Kasumi-1 (cell line): ENCODE data around the gene IGFBP1.
"Not testable (repeated sequence)": the region's sequence is repeated elsewhere in the genome, so short reads cannot be mapped to it uniquely, and the experiment has no call there.

Experiments used
- DNase-seq, 2 experiments: peaks; one replicate each; lab custom pipeline; 2025; lab: John Stamatoyannopoulos, UW

Gene IGFBP1

DNA sequence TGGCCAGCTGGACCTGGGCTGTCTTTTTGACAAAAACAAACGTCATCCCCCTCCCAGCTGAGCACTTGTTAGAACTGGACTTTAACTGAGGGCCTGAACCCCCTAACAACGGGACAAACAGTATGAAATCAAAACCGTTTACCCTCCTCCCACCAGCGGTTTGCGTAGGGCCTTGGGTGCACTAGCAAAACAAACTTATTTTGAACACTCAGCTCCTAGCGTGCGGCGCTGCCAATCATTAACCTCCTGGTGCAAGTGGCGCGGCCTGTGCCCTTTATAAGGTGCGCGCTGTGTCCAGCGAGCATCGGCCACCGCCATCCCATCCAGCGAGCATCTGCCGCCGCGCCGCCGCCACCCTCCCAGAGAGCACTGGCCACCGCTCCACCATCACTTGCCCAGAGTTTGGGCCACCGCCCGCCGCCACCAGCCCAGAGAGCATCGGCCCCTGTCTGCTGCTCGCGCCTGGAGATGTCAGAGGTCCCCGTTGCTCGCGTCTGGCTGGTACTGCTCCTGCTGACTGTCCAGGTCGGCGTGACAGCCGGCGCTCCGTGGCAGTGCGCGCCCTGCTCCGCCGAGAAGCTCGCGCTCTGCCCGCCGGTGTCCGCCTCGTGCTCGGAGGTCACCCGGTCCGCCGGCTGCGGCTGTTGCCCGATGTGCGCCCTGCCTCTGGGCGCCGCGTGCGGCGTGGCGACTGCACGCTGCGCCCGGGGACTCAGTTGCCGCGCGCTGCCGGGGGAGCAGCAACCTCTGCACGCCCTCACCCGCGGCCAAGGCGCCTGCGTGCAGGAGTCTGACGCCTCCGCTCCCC lies at the start of gene IGFBP1:
TSS of gene IGFBP1 (plus strand) at position 304 of the 808 bp plus-strand sequence. CDS start at position 469, 165 bp downstream.
- no peak for DNase-seq

DNA sequence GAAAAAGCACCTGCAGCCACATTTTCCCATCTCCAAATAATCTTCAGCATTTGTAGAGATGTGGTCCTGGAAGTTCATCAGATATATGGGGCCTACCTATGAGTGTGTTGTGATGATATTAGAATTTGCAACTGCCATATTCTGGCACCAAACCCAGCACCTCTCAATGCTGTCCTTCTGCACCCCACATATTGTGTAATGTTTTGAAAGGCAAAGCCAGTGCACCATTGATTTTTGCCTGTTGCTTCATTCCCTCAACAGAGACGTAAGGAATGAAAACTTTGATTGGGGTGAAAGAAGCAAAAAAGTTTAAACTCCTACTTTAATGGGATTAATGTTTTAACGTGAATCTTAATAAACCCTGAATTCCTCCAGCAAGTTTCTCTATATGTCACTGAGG lies 49.4 kb upstream of the IGFBP1 start:
- DNase-seq, result not testable (repeated sequence)

DNA sequence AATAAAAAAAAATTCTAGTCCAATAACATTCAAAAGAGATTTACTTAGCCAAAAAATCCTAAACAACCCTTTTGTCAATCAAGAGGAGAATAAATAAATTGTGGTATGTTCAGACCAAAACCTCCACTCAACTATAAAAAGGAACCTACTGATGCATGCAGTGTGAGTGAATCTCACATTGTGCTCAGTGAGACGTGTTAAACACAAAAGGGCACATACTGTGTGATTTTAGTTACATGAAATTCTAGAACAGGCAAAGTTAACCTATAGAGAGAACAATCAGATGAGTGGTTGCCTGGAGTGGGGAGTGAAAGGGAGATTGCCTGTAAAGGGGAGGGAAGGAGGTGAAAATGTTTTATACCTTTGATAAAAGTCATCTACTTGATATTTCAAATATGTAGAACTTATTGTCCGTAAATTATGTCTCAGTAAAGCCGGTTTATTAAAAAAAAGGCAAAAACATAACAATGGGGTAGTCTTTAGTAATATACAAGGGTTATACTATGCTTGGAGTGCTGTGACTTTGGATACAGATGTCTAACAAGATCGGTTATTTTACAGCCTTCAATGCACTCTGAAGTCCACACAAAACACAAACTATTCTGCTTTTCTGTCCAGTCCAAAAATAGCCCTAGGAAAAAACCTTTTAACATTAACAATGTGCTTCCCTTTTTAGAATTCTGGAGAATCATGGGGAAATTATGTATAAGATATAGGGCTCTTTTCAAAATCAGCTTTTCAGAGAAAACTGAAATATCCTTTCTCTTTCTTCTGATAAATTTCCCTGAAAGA lies 46.2 kb upstream of the IGFBP1 start:
- not testable (repeated sequence) for DNase-seq

GRCh38 chr7:45846536-45846935 lies 41.8 kb upstream of the IGFBP1 start:
- not testable (repeated sequence) for DNase-seq

DNA sequence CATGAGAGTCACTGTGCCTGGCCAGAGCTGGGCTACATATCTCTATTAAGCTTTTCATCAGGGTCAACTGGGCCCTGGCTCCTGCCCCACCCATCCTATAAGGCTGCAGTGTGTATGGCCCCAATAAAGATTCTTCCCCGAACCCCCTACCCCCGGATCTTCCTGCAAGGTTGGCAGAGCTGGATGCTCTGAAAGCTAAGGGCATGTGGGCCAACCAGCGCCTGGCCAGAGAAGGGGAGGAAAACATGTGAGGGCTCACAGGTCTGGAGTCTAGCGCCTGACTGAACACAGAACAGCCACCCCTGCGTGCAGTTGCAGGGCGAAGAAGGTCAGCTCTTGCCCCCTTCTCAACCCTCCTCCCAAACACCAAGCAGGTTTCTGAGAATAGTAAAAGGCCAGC lies 39.6 kb upstream of the IGFBP1 start:
- not testable (repeated sequence) for DNase-seq

- not testable (repeated sequence) for DNase-seq
Observed at GRCh38 chr7:45852984-45853383, 35.3 kb upstream of the IGFBP1 start.

GRCh38 chr7:45853491-45853890 lies 34.8 kb upstream of the IGFBP1 start:
- DNase-seq, result not testable (repeated sequence)

DNA sequence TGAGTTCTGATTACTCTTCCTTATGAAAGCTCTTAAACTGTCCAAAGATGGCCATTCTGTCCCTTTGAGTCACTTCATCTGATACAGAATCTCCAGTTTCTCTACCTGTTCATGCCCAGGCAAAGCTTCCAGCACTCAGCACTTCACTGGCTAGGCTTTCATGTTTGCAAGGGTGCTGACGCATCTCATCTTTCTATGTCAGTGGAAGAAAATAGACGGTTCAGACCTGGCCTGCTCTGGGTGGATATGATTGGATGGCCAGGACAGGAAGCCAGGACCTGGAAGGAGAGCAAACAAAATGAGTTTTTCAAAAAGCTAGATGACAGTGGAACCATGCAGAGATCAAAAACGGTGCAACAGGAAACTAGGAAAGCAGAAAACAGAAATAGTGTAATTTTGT lies 32.6 kb upstream of the IGFBP1 start:
- not testable (repeated sequence) for DNase-seq

GRCh38 chr7:45856888-45857287 lies 31.4 kb upstream of the IGFBP1 start:
- DNase-seq, result not testable (repeated sequence)

DNA sequence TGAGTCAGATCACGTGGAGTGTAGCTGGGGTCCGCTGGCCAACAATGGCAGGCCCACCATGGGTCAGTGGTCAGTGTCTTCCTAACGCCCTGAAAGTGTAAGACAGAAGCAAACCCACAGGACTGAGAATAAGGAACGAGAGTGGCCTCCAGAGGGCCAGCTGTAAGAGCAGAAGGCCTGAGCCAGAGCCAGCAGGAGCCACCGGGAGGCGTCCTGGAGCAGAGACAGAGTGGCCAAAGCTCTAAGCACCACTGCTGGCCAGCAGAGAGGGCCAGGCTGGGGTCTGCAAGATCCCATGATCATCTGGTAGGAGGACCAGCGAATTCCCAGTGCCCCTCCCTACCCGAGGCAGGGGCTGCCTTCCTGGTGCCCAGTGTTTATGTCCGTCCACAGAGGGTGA lies 24.6 kb upstream of the IGFBP1 start:
- no peak for DNase-seq

DNA sequence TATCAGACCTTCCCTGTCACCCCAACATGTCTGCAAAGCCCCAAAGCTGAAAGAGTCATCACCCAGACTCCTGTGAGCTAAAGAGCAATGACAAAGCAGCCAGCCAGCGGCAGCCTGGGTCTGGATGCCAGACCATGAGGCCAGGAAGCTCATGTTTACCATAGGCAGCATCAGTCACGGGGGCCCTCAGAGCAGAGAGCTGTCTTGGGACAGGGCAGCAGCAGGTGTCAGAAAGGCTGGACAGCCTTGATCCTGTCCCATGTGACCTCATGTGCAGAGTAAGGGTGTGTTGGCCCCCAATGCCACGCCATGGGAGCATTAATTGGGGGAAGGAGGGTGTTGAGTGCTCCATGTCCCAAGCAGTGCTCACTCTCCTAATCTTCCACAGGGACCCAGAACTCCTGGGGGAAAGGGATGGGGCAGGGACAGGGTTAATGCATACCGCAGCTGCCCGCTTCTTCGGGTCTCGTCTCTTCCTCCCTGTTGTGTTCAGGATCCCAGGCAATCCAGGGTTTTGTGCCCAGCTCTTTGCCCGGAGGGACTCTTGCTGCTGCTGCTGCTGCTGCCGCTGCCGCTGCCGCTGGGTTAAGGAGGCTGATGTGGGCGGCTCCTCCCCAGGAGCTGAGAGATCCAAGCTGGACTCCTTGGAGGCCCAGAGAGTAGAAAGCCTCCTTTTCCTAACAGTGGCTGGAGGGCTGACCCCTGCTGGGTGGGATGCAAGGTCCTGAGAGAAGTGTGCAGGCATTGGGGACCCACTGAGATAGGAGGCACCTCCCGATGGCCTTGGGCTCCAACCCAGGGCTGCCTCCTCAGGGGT lies 22.5 kb upstream of the IGFBP1 start:
- DNase-seq, result no peak

DNA sequence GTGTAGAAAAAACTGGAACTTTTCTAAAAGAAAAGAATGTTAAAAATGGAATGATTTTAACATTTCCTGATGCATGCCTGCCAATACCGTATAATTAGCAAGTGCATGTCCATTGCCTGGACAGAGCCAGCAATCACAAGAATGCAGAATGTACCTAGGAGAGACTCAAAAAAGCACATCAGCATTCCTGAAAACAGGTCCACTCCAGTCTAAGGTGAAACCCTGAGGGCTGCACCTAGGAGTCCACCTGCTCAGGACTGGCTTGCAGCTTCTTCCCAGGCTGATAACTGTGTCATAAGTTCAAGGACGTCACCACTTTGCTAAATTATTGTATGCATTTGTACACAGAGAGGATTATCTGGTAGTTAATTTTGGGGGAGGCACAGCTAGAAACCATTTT lies 20.8 kb upstream of the IGFBP1 start:
- DNase-seq, result no peak

- DNase-seq, result no peak
Observed at GRCh38 chr7:45869426-45869825, 18.9 kb upstream of the IGFBP1 start.

DNA sequence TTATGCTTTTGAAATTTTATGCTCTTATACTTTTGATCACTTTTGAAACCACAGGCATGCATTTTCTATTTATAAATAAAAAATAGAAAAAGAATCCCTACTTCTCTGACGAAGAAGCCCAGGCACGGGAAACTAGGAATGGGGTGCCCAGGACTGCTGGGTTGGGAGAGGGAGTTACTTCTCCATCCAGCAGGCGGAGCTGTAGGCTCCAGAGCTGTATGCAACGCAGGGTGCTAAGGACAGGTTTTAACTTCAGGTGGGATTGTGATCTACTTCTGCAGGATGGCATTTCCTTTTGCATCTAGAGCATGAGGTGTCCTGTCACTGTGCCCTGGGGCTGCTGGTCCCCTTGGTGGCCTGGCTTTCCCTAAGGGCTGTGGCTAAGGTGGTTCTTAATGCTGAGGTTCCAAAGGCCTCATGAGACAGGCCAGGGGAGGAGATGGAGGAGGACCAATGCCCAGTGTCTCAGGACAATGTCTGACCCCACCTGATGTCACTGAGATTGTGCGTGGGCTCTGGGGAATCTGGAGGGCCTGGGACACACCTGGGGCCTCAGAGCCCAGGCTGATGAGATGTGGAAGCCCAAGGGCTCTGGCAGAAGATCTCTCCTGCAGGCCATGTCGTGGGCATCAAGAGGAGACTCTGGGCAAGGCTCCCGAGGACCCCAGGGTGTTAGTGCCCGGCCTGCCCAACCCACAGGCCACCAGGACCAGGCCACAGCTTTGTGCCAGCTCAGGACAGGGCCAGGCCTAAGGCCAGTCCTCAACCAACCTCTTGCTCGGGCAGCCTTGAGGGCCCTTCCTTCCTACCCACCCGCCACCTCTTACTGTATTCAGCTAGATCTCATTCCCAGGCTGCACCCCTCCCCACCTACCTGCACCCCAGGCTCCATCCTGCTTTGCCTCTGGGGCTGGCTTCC lies 15.9 kb upstream of the IGFBP1 start:
- DNase-seq, result peak; percentile 13 to 26

GRCh38 chr7:45873035-45873354 lies 15.3 kb upstream of the IGFBP1 start, which contains the start of gene CCDC201:
CCDC201 (minus strand) TSS chr7:45873082; CDS start chr7:45873007, 75 bp downstream.
- DNase-seq, result no peak

GRCh38 chr7:45873355-45873754 lies 14.9 kb upstream of the IGFBP1 start:
- DNase-seq, result no peak

- DNase-seq, result no peak
Observed at GRCh38 chr7:45874408-45875131, 13.7 kb upstream of the IGFBP1 start.

DNA sequence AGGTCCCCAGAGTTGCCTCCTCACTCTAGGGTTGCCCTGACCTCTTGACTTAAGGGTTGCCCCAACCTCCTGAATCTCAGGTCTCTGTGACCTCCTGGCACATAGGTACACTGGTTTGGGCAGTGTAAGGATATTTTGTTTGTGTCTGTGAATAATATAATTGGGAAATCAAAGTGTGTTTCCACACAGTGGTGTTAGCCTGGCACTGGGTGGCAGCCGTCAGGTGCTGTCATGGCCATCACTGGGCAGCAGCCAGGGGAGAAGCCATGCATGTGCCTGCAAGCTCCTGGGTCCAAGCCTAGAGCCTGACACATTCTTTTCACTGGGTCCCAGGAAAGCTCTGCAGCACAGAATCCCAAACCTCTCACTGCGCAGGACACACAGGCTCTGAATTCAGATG lies 11.8 kb upstream of the IGFBP1 start:
- DNase-seq, result no peak

- DNase-seq, result no peak
Observed at GRCh38 chr7:45878457-45879144, 9.7 kb upstream of the IGFBP1 start.

GRCh38 chr7:45880433-45880860 lies 7.8 kb upstream of the IGFBP1 start:
- DNase-seq, result no peak
